ENCODE measurements around the gene PIK3CA.

Gene PIK3CA

DNA sequence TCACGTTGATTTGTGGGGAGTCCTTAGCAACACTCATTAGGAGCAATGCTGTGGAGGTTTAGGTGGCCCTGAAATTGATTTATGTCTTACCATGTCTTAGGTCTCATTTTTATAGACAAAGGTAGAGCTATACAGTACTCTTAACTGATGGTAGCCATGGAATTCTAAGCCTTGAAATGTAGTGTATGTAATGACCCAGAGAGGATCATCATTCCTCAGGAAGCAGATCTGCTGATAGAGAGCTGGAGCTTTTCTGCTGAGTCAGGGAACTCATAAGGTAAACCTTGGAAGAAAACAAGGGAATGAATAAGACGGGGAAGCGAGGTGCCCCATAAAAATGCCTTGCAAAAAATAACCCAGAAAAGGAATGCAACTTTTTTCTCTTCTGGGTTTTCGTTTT lies 140.7 kb downstream of the PIK3CA start:
- H3K4me3 ChIP-seq (ENCODE audit: low read depth, low read length) = no peak overlapping the region
- TF ChIP-seq, protein P1, sequence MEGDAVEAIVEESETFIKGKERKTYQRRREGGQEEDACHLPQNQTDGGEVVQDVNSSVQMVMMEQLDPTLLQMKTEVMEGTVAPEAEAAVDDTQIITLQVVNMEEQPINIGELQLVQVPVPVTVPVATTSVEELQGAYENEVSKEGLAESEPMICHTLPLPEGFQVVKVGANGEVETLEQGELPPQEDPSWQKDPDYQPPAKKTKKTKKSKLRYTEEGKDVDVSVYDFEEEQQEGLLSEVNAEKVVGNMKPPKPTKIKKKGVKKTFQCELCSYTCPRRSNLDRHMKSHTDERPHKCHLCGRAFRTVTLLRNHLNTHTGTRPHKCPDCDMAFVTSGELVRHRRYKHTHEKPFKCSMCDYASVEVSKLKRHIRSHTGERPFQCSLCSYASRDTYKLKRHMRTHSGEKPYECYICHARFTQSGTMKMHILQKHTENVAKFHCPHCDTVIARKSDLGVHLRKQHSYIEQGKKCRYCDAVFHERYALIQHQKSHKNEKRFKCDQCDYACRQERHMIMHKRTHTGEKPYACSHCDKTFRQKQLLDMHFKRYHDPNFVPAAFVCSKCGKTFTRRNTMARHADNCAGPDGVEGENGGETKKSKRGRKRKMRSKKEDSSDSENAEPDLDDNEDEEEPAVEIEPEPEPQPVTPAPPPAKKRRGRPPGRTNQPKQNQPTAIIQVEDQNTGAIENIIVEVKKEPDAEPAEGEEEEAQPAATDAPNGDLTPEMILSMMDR (IDR thresholded peaks at IDR 0.05; ENCODE audit: insufficient read depth, low read length, missing control alignments) = no peak
- ChIA-PET POLR2A (no interaction called here), CTCF (interaction anchor here (0.8 to 1.4 kb wide), 2 partner anchors 17 to 273 kb away, joined by 4 to 5 read pairs; no protein-coding TSS in a partner anchor)
- no peak for DNase-seq (ENCODE audit: low read depth, low spot score)

- TF ChIP-seq, protein P1 (IDR thresholded peaks at IDR 0.05; ENCODE audit: insufficient read depth, low read length, missing control alignments) = no peak
- POLR2A ChIA-PET = no interaction called here
- no peak overlapping the region for H3K4me3 ChIP-seq (ENCODE audit: low read depth, low read length)
- no peak for DNase-seq (ENCODE audit: low read depth, low spot score)
- CTCF ChIA-PET = interaction anchor here (0.8 to 1.4 kb wide), 2 partner anchors 17 to 274 kb away, joined by 4 to 5 read pairs; no protein-coding TSS in a partner anchor
Measured at GRCh38 chr3:179289295-179289694, 141.1 kb downstream of the PIK3CA start.
